NCI-H524 (cell line): Measurements from ENCODE around the gene ARHGEF25.
"Not testable (repeated sequence)": the region's sequence is repeated elsewhere in the genome, so short reads cannot be mapped to it uniquely, and the experiment has no call there.

Source experiments
- DNase-seq, 2 experiments: peaks; one replicate each; lab custom pipeline; 2025; lab: John Stamatoyannopoulos, UW

ARHGEF25 gene

DNA sequence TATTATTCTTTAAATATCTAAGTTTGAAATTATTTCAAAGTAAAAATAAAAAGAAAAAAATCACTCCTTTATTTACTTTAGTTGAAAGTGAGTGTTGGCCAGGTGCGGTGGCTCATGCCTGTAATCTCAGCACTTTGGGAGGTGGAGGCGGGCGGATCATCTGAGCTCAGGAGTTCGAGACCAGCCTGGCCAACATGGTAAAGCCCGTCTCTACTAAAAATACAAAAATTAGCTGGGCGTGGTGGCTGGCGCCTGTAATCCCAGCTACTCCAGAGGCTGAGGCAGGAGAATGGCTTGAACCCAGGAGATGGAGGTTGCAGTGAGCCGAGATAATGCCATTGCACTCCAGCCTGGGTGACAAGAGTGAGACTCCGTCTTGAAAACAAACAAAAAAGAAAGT is 25.5 kb downstream of the ARHGEF25 start:
- DNase-seq = not testable (repeated sequence)

- peak in 1 of 2 experiments; percentile 13 for DNase-seq
Observed at GRCh38 chr12:57637364-57637763, 26.1 kb downstream of the ARHGEF25 start.

GRCh38 chr12:57638096-57638495 is 26.9 kb downstream of the ARHGEF25 start:
- no peak for DNase-seq

DNA sequence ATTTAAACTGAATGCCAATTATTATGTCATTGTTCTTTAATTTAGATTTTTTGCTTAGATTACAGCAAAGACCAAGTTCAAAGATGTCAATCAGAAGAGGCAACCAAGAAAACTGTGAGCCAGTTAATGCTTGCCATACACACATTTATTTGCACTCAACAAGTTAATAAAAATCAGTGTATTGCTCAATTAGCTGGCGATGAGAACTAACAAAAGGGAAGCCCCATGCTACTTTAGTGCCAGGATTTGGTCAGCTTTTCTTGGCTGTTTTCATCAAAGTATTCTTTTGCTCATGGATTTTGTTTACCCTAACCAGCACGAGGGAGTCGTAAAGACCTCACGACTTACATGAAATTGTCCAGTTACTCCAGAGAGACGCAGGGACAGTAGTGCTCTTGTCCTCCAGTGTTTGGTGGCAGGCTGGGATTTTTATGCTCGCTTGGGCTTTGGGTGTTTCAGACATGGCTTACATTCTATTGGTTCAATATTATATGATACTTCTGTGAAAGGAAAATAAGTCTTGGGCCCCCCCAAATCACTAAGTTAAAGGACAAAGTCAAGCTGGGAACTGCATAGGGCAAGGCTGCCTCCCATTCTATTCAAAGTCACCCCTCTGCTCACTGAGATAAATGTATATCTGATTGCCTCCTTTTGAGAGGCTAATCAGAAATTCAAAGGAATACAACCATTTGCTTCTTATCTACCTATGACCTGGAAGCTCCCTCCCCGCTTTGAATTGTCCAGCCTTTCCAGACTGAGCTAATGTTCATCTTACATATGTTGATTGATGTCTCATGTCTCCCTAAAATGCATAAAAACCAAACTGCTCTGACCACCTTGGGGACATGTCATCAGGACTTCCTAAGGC is 29.2 kb downstream of the ARHGEF25 start:
- no peak for DNase-seq

GRCh38 chr12:57641699-57642442 is 30.6 kb downstream of the ARHGEF25 start:
- DNase-seq = no peak

DNA sequence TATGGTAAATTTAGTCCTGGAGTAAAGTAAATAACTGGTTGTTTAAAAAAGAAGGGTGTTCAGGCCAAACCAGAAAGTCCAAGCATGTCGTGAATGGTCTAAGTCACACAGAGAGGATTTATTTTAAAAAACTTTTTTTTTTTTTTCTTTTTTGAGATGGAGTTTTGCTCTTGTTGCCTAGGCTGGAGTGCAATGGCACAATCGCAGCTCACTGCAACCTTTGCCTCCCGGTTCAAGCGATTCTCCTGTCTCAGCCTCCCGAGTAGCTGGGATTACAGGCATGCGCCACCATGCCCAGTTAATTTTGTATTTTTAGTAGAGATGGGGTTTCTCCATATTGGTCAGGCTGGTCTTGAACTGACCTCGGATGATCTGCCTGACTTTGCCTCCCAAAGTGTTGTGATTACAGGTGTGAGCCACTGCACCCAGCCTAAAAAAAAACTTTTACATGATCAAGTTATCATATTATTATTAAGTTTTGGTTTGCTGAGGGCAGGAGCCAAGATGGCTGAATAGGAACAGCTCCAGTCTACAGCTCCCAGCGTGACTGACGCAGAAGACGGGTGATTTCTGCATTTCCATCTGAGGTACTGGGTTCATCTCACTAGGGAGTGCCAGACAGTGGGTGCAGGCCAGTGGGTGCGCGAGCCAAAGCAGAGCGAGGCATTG is 34.9 kb downstream of the ARHGEF25 start:
- peak in 1 of 2 experiments; percentile 8 for DNase-seq

DNA sequence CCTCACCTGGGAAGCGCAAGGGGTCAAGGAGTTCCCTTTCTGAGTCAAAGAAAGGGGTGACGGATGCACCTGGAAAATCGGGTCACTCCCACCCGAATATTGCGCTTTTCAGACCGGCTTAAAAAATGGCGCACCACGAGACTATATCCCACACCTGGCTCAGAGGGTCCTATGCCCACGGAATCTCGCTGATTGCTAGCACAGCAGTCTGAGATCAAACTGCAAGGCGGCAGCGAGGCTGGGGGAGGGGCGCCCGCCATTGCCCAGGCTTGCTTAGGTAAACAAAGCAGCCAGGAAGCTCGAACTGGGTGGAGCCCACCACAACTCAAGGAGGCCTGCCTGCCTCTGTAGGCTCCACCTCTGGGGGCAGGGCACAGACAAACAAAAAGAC is 35.4 kb downstream of the ARHGEF25 start:
- not testable (repeated sequence) for DNase-seq

DNA sequence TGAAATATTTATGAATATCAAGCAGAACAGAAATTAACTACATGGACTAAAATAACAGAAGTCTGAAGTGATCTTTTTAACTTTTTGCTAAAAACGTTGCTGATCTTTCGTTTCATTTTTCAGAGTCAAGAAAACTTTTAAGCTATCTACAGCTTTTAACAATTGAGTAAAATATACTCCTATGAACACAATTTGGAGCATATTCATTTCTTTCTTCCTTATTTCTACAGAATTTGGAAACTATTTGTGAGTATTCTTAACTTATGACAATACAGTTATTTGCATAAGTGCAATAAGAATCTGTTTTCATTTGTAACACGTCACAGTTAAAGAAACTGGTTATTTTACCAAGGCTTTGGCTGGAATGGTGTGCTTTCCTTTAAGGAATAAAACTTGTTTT is 42.8 kb downstream of the ARHGEF25 start:
- no peak for DNase-seq

DNA sequence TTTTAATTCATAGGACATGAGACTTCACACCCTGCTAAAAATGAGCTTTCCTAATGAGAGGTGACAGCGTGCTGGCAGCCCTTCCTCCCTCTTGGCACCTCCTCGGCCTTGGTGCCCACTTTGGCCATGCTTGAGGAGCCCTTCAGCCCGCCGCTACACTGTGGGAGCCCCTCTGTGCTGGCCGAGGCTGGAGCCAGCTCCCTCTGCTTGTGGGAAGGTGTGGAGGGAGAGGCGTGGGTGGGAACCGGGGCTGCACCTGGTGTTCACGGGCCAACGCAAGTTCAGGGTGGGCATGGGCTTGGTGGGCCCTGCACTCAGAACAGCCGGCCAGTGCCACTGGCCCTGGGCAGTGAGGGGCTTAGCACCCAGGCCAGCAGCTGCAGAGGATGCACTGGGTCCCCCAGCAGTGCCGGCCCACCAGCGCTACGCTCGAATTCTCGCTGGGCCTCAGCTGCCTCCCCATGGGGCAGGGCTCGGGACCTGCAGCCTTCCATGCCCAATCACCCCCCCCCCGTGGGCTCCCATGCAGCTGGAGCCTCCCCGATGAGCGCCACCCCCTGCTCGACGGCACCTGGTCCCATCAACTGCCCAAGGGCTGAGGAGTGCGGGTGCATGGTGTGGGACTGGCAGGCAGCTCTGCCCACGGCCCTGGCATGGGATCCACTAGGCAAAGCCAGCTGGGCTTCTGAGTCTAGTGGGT is 44.5 kb downstream of the ARHGEF25 start:
- DNase-seq = no peak

DNA sequence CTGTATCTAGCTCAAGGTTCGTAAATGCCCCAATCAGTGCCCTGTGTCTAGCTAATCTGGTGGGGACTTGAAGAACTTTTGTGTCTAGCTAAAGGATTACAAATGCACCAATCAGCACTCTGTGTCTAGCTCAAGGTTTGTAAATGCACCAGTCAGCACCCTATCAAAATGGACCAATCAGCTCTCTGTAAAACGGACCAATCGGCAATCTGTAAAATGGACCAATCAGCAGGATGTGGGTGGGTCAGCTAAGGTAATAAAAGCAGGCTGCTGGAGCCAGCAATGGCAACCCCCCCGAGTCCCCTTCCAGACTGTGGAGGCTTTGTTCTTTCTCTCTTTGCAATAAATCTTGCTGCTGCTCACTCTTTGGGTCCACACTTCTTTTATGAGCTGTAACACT is 45.2 kb downstream of the ARHGEF25 start:
- not testable (repeated sequence) for DNase-seq

GRCh38 chr12:57657744-57658143 is 46.5 kb downstream of the ARHGEF25 start:
- peak in 1 of 2 experiments; percentile 2 for DNase-seq

DNA sequence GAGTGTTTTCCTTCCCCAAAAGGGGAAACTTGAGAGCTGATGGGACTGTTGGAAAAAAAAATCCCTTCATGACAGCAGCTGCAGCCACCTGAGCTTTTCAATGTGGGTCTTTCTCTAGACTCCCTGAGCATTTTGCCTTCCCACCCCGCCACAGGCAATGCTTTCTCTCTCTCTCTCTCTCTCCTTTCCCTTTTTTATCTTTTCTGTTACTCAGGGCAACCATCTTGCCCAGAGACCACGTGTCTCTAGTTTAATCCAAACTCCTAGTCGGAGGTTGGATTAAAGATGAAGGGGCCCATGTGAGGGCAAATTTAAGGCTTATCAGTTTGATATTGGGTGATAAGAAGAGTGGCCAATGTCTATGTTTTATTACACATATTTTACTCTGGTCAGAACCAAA is 47.7 kb downstream of the ARHGEF25 start:
- no peak for DNase-seq

DNA sequence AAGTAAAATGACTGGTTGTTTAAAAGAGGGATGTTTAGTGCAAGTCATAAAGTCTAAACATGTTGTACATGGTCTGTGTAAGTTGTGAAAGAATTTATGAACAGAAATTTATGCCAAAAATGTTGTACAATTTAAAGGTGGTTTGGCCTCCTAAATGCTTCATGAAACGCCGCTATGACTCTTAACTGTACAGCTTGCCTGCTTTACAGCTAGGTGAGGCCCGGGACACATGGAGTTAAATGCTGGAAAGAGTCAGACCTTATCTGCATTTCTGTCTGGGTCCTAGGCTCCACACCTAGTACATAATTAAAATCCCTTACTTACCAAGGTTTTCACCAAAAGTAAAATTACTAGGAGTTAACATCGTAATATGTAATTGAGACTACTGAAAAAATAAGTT is 50.1 kb downstream of the ARHGEF25 start:
- DNase-seq = no peak

DNA sequence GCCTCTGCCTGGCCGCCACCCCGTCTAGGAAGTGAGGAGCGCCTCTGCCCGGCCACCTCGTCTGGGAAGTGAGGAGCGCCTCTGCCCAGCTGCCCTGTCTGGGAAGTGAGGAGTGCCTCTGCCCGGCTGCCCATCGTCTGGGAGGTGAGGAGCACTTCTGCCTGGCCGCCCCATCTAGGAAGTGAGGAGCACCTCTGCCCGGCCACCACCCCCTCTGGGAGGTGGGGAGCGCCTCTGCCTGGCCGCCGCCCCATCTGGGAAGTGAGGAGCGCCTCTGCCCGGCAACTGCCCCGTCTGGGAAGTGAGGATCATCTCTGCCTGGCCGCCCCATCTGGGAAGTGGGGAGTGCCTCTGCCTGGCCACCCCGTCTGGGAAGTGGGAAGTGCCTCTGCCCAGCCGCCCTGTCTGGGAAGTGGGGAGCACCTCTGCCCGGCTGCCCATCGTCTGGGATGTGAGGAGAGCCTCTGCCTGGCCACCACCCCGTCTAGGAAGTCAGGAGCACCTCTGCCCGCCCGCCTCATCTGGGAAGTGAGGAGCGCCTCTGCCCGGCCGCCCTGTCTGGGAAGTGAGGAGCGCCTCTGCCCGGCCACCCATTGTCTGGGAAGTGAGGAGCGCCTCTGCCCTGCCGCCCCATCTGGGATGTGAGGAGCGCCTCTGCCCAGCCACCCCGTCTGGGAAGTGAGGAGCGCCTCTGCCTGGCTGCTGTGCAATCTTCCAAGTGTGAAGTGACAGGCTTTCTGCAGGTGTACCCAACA is 54.0 kb downstream of the ARHGEF25 start:
- DNase-seq = not testable (repeated sequence)
